ENCODE results near the gene F13A1. TPM values are rescaled to one million over a fixed set of nuclear protein-coding genes. Genes with fewer than 3 reads are reported as not detected.
A peak's percentile ranks its signal among the peaks of the same experiment; 100 is the strongest.

The F13A1 gene
- total RNA-seq, 1 donor from 2014 or later, result 2.8 TPM

- H3K27ac Mint-ChIP-seq (ENCODE audit: unreplicated experiment), result peak overlapping the region; percentile 41
- H3K36me3 Mint-ChIP-seq (ENCODE audit: unreplicated experiment), result no peaks in the 10 kb centered on the region
- H3K4me3 Mint-ChIP-seq (ENCODE audit: unreplicated experiment), result no peak overlapping the region
- no peaks in the 10 kb centered on the region for H3K27me3 Mint-ChIP-seq (ENCODE audit: unreplicated experiment)
- peaks cover 43% of the 10 kb centered on the region for H3K4me1 Mint-ChIP-seq (ENCODE audit: unreplicated experiment)
- TF ChIP-seq, protein P1, sequence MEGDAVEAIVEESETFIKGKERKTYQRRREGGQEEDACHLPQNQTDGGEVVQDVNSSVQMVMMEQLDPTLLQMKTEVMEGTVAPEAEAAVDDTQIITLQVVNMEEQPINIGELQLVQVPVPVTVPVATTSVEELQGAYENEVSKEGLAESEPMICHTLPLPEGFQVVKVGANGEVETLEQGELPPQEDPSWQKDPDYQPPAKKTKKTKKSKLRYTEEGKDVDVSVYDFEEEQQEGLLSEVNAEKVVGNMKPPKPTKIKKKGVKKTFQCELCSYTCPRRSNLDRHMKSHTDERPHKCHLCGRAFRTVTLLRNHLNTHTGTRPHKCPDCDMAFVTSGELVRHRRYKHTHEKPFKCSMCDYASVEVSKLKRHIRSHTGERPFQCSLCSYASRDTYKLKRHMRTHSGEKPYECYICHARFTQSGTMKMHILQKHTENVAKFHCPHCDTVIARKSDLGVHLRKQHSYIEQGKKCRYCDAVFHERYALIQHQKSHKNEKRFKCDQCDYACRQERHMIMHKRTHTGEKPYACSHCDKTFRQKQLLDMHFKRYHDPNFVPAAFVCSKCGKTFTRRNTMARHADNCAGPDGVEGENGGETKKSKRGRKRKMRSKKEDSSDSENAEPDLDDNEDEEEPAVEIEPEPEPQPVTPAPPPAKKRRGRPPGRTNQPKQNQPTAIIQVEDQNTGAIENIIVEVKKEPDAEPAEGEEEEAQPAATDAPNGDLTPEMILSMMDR (IDR thresholded peaks at IDR 0.05), result no peak
- H3K9me3 Mint-ChIP-seq (ENCODE audit: unreplicated experiment), result no peaks in the 10 kb centered on the region
- DNase-seq (ENCODE audit: extremely low spot score, unreplicated experiment), result no peak
Measured at GRCh38 chr6:6331946-6332601, 11.6 kb upstream of the F13A1 start.

DNA sequence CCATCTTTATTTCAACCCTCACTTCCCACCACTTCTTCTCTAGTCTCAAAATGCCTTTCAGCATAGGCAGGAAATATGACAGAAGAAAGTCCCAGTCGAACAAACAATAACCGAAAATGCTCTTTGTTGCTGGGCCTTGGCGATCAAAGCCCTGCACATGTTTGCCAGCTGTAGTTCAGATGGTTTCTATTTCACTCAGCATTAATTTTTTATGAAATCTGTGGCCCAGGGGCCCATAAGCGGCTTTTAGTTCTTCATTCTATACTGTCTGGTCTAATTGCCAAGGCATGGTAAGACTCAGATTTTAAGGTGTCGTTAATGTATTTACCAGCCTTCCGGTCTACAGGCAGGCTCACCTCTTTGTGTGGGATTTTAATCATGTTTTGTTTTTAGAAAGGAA is 10.9 kb upstream of the F13A1 start:
- Mint-ChIP-seq H3K27ac (ENCODE audit: unreplicated experiment) (no peak overlapping the region), H3K4me1 (ENCODE audit: unreplicated experiment) (peaks cover 38% of the 10 kb centered on the region), H3K9me3 (ENCODE audit: unreplicated experiment) (no peaks in the 10 kb centered on the region), H3K36me3 (ENCODE audit: unreplicated experiment) (no peaks in the 10 kb centered on the region), H3K27me3 (ENCODE audit: unreplicated experiment) (no peaks in the 10 kb centered on the region), H3K4me3 (ENCODE audit: unreplicated experiment) (no peak overlapping the region)
- no peak for DNase-seq (ENCODE audit: extremely low spot score, unreplicated experiment)
- TF ChIP-seq, protein P1 (IDR thresholded peaks at IDR 0.05), result no peak

- Mint-ChIP-seq H3K9me3 (ENCODE audit: unreplicated experiment) (no peaks in the 10 kb centered on the region), H3K4me1 (ENCODE audit: unreplicated experiment) (peaks cover 37% of the 10 kb centered on the region), H3K36me3 (ENCODE audit: unreplicated experiment) (no peaks in the 10 kb centered on the region), H3K4me3 (ENCODE audit: unreplicated experiment) (no peak overlapping the region), H3K27ac (ENCODE audit: unreplicated experiment) (no peak overlapping the region), H3K27me3 (ENCODE audit: unreplicated experiment) (no peaks in the 10 kb centered on the region)
- TF ChIP-seq, protein P1 (IDR thresholded peaks at IDR 0.05), result no peak
- no peak for DNase-seq (ENCODE audit: extremely low spot score, unreplicated experiment)
Measured at GRCh38 chr6:6330407-6330806, 9.9 kb upstream of the F13A1 start.

GRCh38 chr6:6328451-6328850 is 8.0 kb upstream of the F13A1 start:
- Mint-ChIP-seq H3K9me3 (ENCODE audit: unreplicated experiment) (no peaks in the 10 kb centered on the region), H3K27me3 (ENCODE audit: unreplicated experiment) (no peaks in the 10 kb centered on the region), H3K27ac (ENCODE audit: unreplicated experiment) (no peak overlapping the region), H3K4me3 (ENCODE audit: unreplicated experiment) (no peak overlapping the region), H3K4me1 (ENCODE audit: unreplicated experiment) (peaks cover 26% of the 10 kb centered on the region), H3K36me3 (ENCODE audit: unreplicated experiment) (no peaks in the 10 kb centered on the region)
- TF ChIP-seq, protein P1 (IDR thresholded peaks at IDR 0.05), result no peak
- no peak for DNase-seq (ENCODE audit: extremely low spot score, unreplicated experiment)

DNA sequence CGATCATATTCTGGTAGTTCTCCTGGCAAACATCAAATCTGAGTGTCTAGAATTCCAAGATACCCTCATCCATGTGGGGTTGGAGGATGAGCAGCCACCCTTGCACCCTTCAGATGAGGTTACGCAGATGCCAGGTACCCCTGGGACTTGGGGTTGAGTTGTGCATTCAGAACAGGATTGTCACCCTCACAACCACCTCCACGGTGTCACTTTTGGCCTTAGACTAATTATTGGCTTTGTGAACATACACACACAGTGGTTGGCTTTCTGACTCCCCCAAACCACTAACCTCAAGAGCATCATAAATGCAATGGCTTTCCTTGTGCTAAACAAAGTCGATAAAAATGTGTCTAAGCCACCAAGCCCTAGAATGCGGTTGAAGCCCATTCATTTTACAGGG is 2.9 kb upstream of the F13A1 start:
- Mint-ChIP-seq H3K27ac (ENCODE audit: unreplicated experiment) (no peak overlapping the region), H3K36me3 (ENCODE audit: unreplicated experiment) (no peaks in the 10 kb centered on the region), H3K27me3 (ENCODE audit: unreplicated experiment) (no peaks in the 10 kb centered on the region), H3K9me3 (ENCODE audit: unreplicated experiment) (no peaks in the 10 kb centered on the region), H3K4me1 (ENCODE audit: unreplicated experiment) (peaks cover 21% of the 10 kb centered on the region), H3K4me3 (ENCODE audit: unreplicated experiment) (no peak overlapping the region)
- TF ChIP-seq, protein P1 (IDR thresholded peaks at IDR 0.05), result no peak
- no peak for DNase-seq (ENCODE audit: extremely low spot score, unreplicated experiment)

Measured in osteocyte (in vitro differentiated cells).